Measurements from ENCODE around the gene DLEC1.
"Not testable (repeated sequence)": the region's sequence is repeated elsewhere in the genome, so short reads cannot be mapped to it uniquely, and the experiment has no call there.

Gene DLEC1

DNA sequence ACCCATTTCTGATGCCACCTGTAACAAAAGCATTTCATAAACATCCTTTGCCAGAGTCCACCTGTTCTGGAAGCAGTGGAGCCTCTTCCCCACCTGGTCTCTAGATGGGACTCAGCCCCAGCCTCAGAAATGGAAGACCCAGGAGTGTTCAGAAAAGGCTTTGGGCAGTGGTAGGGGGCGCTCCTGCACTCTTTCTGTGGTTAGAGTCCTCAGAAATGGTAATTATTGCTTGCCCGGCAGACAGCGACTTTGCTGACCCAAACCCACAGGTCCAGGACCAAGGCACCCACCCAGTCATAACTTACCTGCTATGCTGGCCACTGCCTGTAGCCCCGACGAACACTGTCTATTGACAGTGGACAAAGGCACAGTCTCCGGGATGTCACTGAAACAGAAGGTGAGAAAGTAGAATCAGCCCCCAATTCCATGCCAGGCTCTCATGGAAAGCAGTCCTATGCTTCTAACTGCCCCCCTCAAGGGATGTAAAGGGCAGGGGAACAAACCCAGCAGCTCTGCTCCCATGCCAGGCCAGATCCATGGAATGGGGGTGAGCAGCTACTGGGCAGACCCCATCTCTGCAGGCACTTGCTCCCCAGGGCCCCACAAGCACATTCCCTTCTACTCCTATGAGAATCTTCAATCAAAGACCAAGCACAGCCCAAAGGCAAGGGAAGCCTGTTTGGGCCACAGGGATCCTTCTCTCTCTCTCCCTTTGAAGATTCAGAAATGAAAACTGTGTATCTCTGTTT, 92.8 kb downstream of the DLEC1 start:
- H3K9me3 ChIP-seq (ENCODE audit: insufficient read depth, low read depth, low read length), result no peaks in the 10 kb centered on the region
- H3K9ac ChIP-seq (ENCODE audit: low read depth, low read length, poor library complexity, severe bottlenecking), result no peak overlapping the region
- no peak overlapping the region for H2AFZ ChIP-seq (ENCODE audit: low read length)
- TF ChIP-seq EZH2phosphoT487 (IDR thresholded peaks at IDR 0.05; ENCODE audit: borderline replicate concordance) (no peak), CTCF (conservative IDR thresholded peaks at IDR 0.05; ENCODE audit: low read length) (peak; percentile 79)
- H4K20me1 ChIP-seq (ENCODE audit: insufficient read depth, low read length, poor library complexity, severe bottlenecking), result peaks cover 25% of the 10 kb centered on the region
- peaks cover 29% of the 10 kb centered on the region; the same call in 1 of the 2 replicates for H3K36me3 ChIP-seq (ENCODE audit: insufficient read depth, low read length)
- H3K79me2 ChIP-seq (ENCODE audit: insufficient read depth, low read length), result peaks cover 33% of the 10 kb centered on the region
- no peaks in the 10 kb centered on the region for H3F3A ChIP-seq (ENCODE audit: low read depth)
- H3K4me2 ChIP-seq (ENCODE audit: low read depth, low read length, poor library complexity, severe bottlenecking), result peak overlapping the region; percentile 9
- H3K27me3 ChIP-seq (ENCODE audit: insufficient read depth, low read length, poor library complexity, severe bottlenecking), result no peaks in the 10 kb centered on the region
- no peak overlapping the region for H3K4me3 ChIP-seq (ENCODE audit: low read length, poor library complexity, severe bottlenecking)
- peaks cover 19% of the 10 kb centered on the region for H3K4me1 ChIP-seq (ENCODE audit: insufficient read depth, low read length, poor library complexity, severe bottlenecking)
- no peaks in the 10 kb centered on the region for H3K9me2 ChIP-seq (replicated peaks; ENCODE audit: low read depth, low read length)

DNA sequence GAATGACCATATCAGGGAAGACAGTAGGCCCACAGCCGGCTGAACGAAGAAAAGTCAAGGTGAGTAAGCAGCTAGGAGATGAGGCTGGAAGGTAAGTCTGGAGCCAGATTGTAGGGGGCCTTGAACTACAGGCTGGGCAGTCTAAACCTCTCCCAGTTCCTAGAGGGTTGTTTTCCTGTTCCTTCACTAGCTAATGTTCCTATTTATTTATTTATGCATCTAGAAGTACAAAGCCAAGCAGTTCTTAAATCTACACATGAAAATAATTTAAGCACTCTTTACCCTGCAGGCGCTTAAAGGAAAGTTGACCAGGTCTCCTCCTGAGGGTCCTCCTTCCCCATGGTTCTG, 94.2 kb downstream of the DLEC1 start:
- peaks cover 28% of the 10 kb centered on the region for H3K4me1 ChIP-seq (ENCODE audit: insufficient read depth, low read length, poor library complexity, severe bottlenecking)
- H4K20me1 ChIP-seq (ENCODE audit: insufficient read depth, low read length, poor library complexity, severe bottlenecking), result peaks cover 26% of the 10 kb centered on the region
- H3K9me3 ChIP-seq (ENCODE audit: insufficient read depth, low read depth, low read length), result no peaks in the 10 kb centered on the region
- H3K4me3 ChIP-seq (ENCODE audit: low read length, poor library complexity, severe bottlenecking), result no peak overlapping the region
- H3K9me2 ChIP-seq (replicated peaks; ENCODE audit: low read depth, low read length), result no peaks in the 10 kb centered on the region
- TF ChIP-seq EZH2phosphoT487 (IDR thresholded peaks at IDR 0.05; ENCODE audit: borderline replicate concordance), result no peak
- TF ChIP-seq CTCF (conservative IDR thresholded peaks at IDR 0.05; ENCODE audit: low read length), result no peak
- H3K36me3 ChIP-seq (ENCODE audit: insufficient read depth, low read length), result peaks cover 19% of the 10 kb centered on the region; the same call in 1 of the 2 replicates
- no peaks in the 10 kb centered on the region for H3F3A ChIP-seq (ENCODE audit: low read depth)
- peak overlapping the region; percentile 9 for H3K4me2 ChIP-seq (ENCODE audit: low read depth, low read length, poor library complexity, severe bottlenecking)
- H3K79me2 ChIP-seq (ENCODE audit: insufficient read depth, low read length), result peaks cover 37% of the 10 kb centered on the region
- H3K9ac ChIP-seq (ENCODE audit: low read depth, low read length, poor library complexity, severe bottlenecking), result peak overlapping the region; percentile 11
- H2AFZ ChIP-seq (ENCODE audit: low read length), result no peak overlapping the region
- H3K27me3 ChIP-seq (ENCODE audit: insufficient read depth, low read length, poor library complexity, severe bottlenecking), result no peaks in the 10 kb centered on the region

GRCh38 chr3:38133557-38134405, 94.8 kb downstream of the DLEC1 start:
- no peaks in the 10 kb centered on the region for H3K9me3 ChIP-seq (ENCODE audit: insufficient read depth, low read depth, low read length)
- peaks cover 29% of the 10 kb centered on the region for H3K4me1 ChIP-seq (ENCODE audit: insufficient read depth, low read length, poor library complexity, severe bottlenecking)
- H3K36me3 ChIP-seq (ENCODE audit: insufficient read depth, low read length), result peaks cover 18% of the 10 kb centered on the region; the same call in 1 of the 2 replicates
- peak overlapping the region; percentile 11 for H3K9ac ChIP-seq (ENCODE audit: low read depth, low read length, poor library complexity, severe bottlenecking)
- no peaks in the 10 kb centered on the region for H3K9me2 ChIP-seq (replicated peaks; ENCODE audit: low read depth, low read length)
- TF ChIP-seq EZH2phosphoT487 (IDR thresholded peaks at IDR 0.05; ENCODE audit: borderline replicate concordance) (no peak), CTCF (conservative IDR thresholded peaks at IDR 0.05; ENCODE audit: low read length) (no peak)
- peaks cover 26% of the 10 kb centered on the region for H4K20me1 ChIP-seq (ENCODE audit: insufficient read depth, low read length, poor library complexity, severe bottlenecking)
- H3K4me2 ChIP-seq (ENCODE audit: low read depth, low read length, poor library complexity, severe bottlenecking), result peak overlapping the region; percentile 9
- no peak overlapping the region for H2AFZ ChIP-seq (ENCODE audit: low read length)
- H3F3A ChIP-seq (ENCODE audit: low read depth), result no peaks in the 10 kb centered on the region
- H3K79me2 ChIP-seq (ENCODE audit: insufficient read depth, low read length), result peaks cover 42% of the 10 kb centered on the region
- H3K4me3 ChIP-seq (ENCODE audit: low read length, poor library complexity, severe bottlenecking), result no peak overlapping the region
- H3K27me3 ChIP-seq (ENCODE audit: insufficient read depth, low read length, poor library complexity, severe bottlenecking), result no peaks in the 10 kb centered on the region

DNA sequence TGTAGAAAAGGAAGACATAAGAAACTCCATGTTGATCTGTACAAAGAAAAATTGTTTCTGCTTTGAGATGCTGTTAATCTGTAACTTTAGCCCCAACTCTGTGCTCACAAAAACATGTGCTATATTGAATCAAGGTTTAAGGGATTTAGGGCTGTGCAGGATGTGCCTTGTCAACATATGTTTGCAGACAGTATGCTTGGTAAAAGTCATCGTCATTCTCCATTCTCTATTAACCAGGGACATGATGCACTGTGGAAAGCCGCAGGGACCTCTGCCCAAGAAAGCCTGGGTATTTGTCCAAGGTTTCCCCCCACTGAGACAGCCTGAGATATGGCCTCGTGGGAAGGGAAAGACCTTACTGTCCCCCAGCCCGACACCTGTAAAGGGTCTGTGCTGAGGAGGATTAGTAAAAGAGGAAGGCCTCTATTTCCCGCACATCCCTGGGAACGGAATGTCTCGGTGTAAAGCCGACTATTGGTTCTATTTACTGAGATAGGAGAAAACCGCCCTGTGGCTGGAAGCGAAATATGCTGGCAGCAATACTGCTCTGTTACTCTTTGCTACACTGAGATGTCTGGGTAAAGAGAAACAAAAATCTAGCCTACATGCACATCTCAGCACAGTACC, 95.6 kb downstream of the DLEC1 start:
- not testable (repeated sequence) for H3F3A ChIP-seq (ENCODE audit: low read depth); H3K9me2 ChIP-seq (replicated peaks; ENCODE audit: low read depth, low read length); H3K36me3 ChIP-seq (ENCODE audit: insufficient read depth, low read length); H2AFZ ChIP-seq (ENCODE audit: low read length); H3K9me3 ChIP-seq (ENCODE audit: insufficient read depth, low read depth, low read length); H3K27me3 ChIP-seq (ENCODE audit: insufficient read depth, low read length, poor library complexity, severe bottlenecking)
- Histone ChIP-seq H3K79me2 (ENCODE audit: insufficient read depth, low read length) (peaks cover 50% of the 10 kb centered on the region), H3K4me1 (ENCODE audit: insufficient read depth, low read length, poor library complexity, severe bottlenecking) (peaks cover 37% of the 10 kb centered on the region), H4K20me1 (ENCODE audit: insufficient read depth, low read length, poor library complexity, severe bottlenecking) (peaks cover 29% of the 10 kb centered on the region), H3K4me2 (ENCODE audit: low read depth, low read length, poor library complexity, severe bottlenecking) (peak overlapping the region; percentile 92), H3K4me3 (ENCODE audit: low read length, poor library complexity, severe bottlenecking) (peak overlapping the region; percentile 81), H3K9ac (ENCODE audit: low read depth, low read length, poor library complexity, severe bottlenecking) (peak overlapping the region; percentile 86)

Measured in Loucy (cell line).